Measurements from ENCODE around the gene KRT75.
"Not testable (repeated sequence)": the region's sequence is repeated elsewhere in the genome, so short reads cannot be mapped to it uniquely, and the experiment has no call there.

Gene KRT75

DNA sequence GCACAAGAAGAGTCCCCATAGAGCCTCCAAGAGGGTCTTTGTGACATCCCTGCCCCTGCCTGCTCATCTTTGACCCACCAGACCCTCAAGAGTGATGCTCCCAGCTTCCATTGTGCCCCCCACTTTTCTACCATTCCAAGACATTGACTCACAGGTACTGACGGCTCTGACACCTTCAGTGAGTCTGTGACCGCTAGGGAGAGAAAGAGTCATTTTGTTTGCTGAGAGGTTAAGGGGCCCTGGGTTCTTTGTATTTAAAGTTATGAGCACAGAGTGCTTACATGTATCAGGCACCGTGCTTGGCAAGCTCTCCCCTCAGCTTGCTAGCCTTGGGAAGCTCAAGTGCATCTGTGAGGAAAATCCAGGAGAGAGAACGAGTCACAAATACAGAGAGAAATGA is 21.0 kb downstream of the KRT75 start:
- Histone ChIP-seq H3K9me3 (replicated peaks; ENCODE audit: low read length) (no peaks in the 10 kb centered on the region), H3K27me3 (ENCODE audit: control insufficient read depth, insufficient read depth, low read length) (peaks cover 26% of the 10 kb centered on the region), H3K9ac (ENCODE audit: low read depth, low read length) (no peak overlapping the region), H3K4me1 (ENCODE audit: control insufficient read depth, insufficient read depth, low read length) (no peaks in the 10 kb centered on the region), H3K36me3 (ENCODE audit: insufficient read depth, low read length) (no peaks in the 10 kb centered on the region), H3K4me3 (ENCODE audit: low read length) (no peak overlapping the region), H3K4me2 (ENCODE audit: low read length) (no peak overlapping the region)

GRCh38 chr12:52411815-52412214 is 22.4 kb downstream of the KRT75 start:
- H3K4me3 ChIP-seq (ENCODE audit: low read length) = no peak overlapping the region

GRCh38 chr12:52410589-52411248 is 23.5 kb downstream of the KRT75 start:
- not testable (repeated sequence) for H3K4me1 ChIP-seq (ENCODE audit: control insufficient read depth, insufficient read depth, low read length); H3K9me3 ChIP-seq (replicated peaks; ENCODE audit: low read length); H3K4me3 ChIP-seq (ENCODE audit: low read length); H3K9ac ChIP-seq (ENCODE audit: low read depth, low read length); H3K36me3 ChIP-seq (ENCODE audit: insufficient read depth, low read length); H3K4me2 ChIP-seq (ENCODE audit: low read length)
- peaks cover 33% of the 10 kb centered on the region for H3K27me3 ChIP-seq (ENCODE audit: control insufficient read depth, insufficient read depth, low read length)

More at GRCh38 chr12:52411815-52412214, 22.4 kb downstream of the KRT75 start:
- Histone ChIP-seq H3K27me3 (ENCODE audit: control insufficient read depth, insufficient read depth, low read length) (peaks cover 29% of the 10 kb centered on the region), H3K4me2 (ENCODE audit: low read length) (no peak overlapping the region), H3K4me1 (ENCODE audit: control insufficient read depth, insufficient read depth, low read length) (no peaks in the 10 kb centered on the region), H3K9me3 (replicated peaks; ENCODE audit: low read length) (no peaks in the 10 kb centered on the region), H3K9ac (ENCODE audit: low read depth, low read length) (no peak overlapping the region), H3K36me3 (ENCODE audit: insufficient read depth, low read length) (no peaks in the 10 kb centered on the region)

DNA sequence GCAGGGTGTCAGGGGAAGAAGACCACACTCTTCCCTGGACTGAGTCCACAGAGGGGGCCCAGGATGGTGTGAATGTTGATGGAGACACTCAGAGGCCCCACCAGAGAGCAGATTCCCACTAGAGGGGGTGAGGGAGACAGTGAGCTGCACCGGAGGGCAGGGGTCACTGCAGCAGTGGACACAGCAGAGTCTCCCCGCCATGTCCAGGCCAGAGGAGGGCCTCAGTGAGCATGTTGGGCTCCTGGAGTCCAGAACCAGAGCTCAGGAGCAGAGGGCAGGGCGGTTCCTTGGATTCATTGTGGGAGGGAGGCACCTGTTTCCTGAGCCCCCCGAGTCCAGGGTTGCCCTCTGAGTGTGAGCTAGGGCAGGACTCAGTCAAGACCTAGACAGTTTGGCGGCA is 26.3 kb downstream of the KRT75 start:
- H3K36me3 ChIP-seq (ENCODE audit: insufficient read depth, low read length) = no peaks in the 10 kb centered on the region

GRCh38 chr12:52405922-52406385 is 28.2 kb downstream of the KRT75 start, which contains the start of gene KRT82:
Gene KRT82, minus strand, starts transcription at chr12:52406335. Its CDS starts 58 bp downstream, at chr12:52406277.
- H3K4me1 ChIP-seq (ENCODE audit: control insufficient read depth, insufficient read depth, low read length) = no peaks in the 10 kb centered on the region
- H3K9me3 ChIP-seq (replicated peaks; ENCODE audit: low read length) = no peaks in the 10 kb centered on the region
- no peak within 1 kb of the TSS for H3K4me3 ChIP-seq (ENCODE audit: low read length)
- peaks cover 54% of the 10 kb centered on the region for H3K27me3 ChIP-seq (ENCODE audit: control insufficient read depth, insufficient read depth, low read length)
- H3K4me2 ChIP-seq (ENCODE audit: low read length) = no peak within 1 kb of the TSS
- no peak within 1 kb of the TSS for H3K9ac ChIP-seq (ENCODE audit: low read depth, low read length)
- no peaks in the 10 kb centered on the region for H3K36me3 ChIP-seq (ENCODE audit: insufficient read depth, low read length)

More for the DNA sequence above, 26.3 kb downstream of the KRT75 start:
- Histone ChIP-seq H3K4me3 (ENCODE audit: low read length) (no peak overlapping the region), H3K4me2 (ENCODE audit: low read length) (no peak overlapping the region), H3K4me1 (ENCODE audit: control insufficient read depth, insufficient read depth, low read length) (no peaks in the 10 kb centered on the region), H3K9me3 (replicated peaks; ENCODE audit: low read length) (no peaks in the 10 kb centered on the region), H3K27me3 (ENCODE audit: control insufficient read depth, insufficient read depth, low read length) (peaks cover 44% of the 10 kb centered on the region), H3K9ac (ENCODE audit: low read depth, low read length) (no peak overlapping the region)

DNA sequence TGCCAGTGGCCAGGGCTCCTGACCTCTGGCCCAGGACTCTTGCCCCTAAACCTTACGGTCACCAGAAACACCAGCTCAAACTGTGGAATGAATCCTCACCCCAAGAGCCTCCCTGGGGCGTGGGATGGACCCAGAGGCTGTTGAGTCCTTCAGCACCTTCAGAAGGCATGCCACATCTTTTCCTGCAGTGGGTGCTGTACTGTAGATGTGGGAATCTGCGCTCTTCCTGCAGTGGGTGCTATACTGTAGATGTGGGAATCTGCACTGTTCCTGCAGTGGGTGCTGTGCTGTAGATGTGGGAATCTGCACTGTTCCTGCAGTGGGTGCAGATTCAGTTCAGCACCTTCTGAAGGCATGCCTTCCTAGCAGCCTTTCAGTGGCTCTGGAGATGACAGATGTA is 29.2 kb downstream of the KRT75 start:
- no peak overlapping the region for H3K4me3 ChIP-seq (ENCODE audit: low read length)
- H3K36me3 ChIP-seq (ENCODE audit: insufficient read depth, low read length) = no peaks in the 10 kb centered on the region
- H3K4me2 ChIP-seq (ENCODE audit: low read length) = no peak overlapping the region
- no peak overlapping the region for H3K9ac ChIP-seq (ENCODE audit: low read depth, low read length)
- H3K4me1 ChIP-seq (ENCODE audit: control insufficient read depth, insufficient read depth, low read length) = no peaks in the 10 kb centered on the region
- H3K9me3 ChIP-seq (replicated peaks; ENCODE audit: low read length) = no peaks in the 10 kb centered on the region
- H3K27me3 ChIP-seq (ENCODE audit: control insufficient read depth, insufficient read depth, low read length) = peaks cover 59% of the 10 kb centered on the region

- Histone ChIP-seq H3K9ac (ENCODE audit: low read depth, low read length) (no peak overlapping the region), H3K4me3 (ENCODE audit: low read length) (no peak overlapping the region), H3K4me2 (ENCODE audit: low read length) (no peak overlapping the region), H3K9me3 (replicated peaks; ENCODE audit: low read length) (no peaks in the 10 kb centered on the region), H3K27me3 (ENCODE audit: control insufficient read depth, insufficient read depth, low read length) (peaks cover 67% of the 10 kb centered on the region), H3K4me1 (ENCODE audit: control insufficient read depth, insufficient read depth, low read length) (no peaks in the 10 kb centered on the region), H3K36me3 (ENCODE audit: insufficient read depth, low read length) (no peaks in the 10 kb centered on the region)
Observed at GRCh38 chr12:52403561-52403960, 30.6 kb downstream of the KRT75 start.

- no peaks in the 10 kb centered on the region for H3K4me1 ChIP-seq (ENCODE audit: control insufficient read depth, insufficient read depth, low read length)
- H3K4me3 ChIP-seq (ENCODE audit: low read length) = no peak overlapping the region
- peaks cover 68% of the 10 kb centered on the region for H3K27me3 ChIP-seq (ENCODE audit: control insufficient read depth, insufficient read depth, low read length)
- H3K9me3 ChIP-seq (replicated peaks; ENCODE audit: low read length) = no peaks in the 10 kb centered on the region
- H3K9ac ChIP-seq (ENCODE audit: low read depth, low read length) = no peak overlapping the region
- H3K36me3 ChIP-seq (ENCODE audit: insufficient read depth, low read length) = no peaks in the 10 kb centered on the region
- H3K4me2 ChIP-seq (ENCODE audit: low read length) = no peak overlapping the region
Observed at GRCh38 chr12:52402873-52403540, 31.2 kb downstream of the KRT75 start.

- H3K9me3 ChIP-seq (replicated peaks; ENCODE audit: low read length) = no peaks in the 10 kb centered on the region
- no peak overlapping the region for H3K4me3 ChIP-seq (ENCODE audit: low read length)
- peaks cover 70% of the 10 kb centered on the region for H3K27me3 ChIP-seq (ENCODE audit: control insufficient read depth, insufficient read depth, low read length)
- H3K4me2 ChIP-seq (ENCODE audit: low read length) = no peak overlapping the region
- no peaks in the 10 kb centered on the region for H3K36me3 ChIP-seq (ENCODE audit: insufficient read depth, low read length)
- H3K9ac ChIP-seq (ENCODE audit: low read depth, low read length) = no peak overlapping the region
- no peaks in the 10 kb centered on the region for H3K4me1 ChIP-seq (ENCODE audit: control insufficient read depth, insufficient read depth, low read length)
Observed at GRCh38 chr12:52402377-52402776, 31.8 kb downstream of the KRT75 start.

- Histone ChIP-seq H3K4me3 (ENCODE audit: low read length) (no peak overlapping the region), H3K27me3 (ENCODE audit: control insufficient read depth, insufficient read depth, low read length) (peaks cover 73% of the 10 kb centered on the region), H3K36me3 (ENCODE audit: insufficient read depth, low read length) (no peaks in the 10 kb centered on the region), H3K4me2 (ENCODE audit: low read length) (no peak overlapping the region), H3K4me1 (ENCODE audit: control insufficient read depth, insufficient read depth, low read length) (no peaks in the 10 kb centered on the region), H3K9ac (ENCODE audit: low read depth, low read length) (no peak overlapping the region), H3K9me3 (replicated peaks; ENCODE audit: low read length) (no peaks in the 10 kb centered on the region)
Observed at GRCh38 chr12:52401926-52402325, 32.2 kb downstream of the KRT75 start.

GRCh38 chr12:52401526-52401925 is 32.6 kb downstream of the KRT75 start:
- no peaks in the 10 kb centered on the region for H3K36me3 ChIP-seq (ENCODE audit: insufficient read depth, low read length)
- H3K4me2 ChIP-seq (ENCODE audit: low read length) = no peak overlapping the region
- peaks cover 76% of the 10 kb centered on the region for H3K27me3 ChIP-seq (ENCODE audit: control insufficient read depth, insufficient read depth, low read length)
- H3K4me3 ChIP-seq (ENCODE audit: low read length) = no peak overlapping the region
- no peaks in the 10 kb centered on the region for H3K9me3 ChIP-seq (replicated peaks; ENCODE audit: low read length)
- H3K4me1 ChIP-seq (ENCODE audit: control insufficient read depth, insufficient read depth, low read length) = no peaks in the 10 kb centered on the region
- no peak overlapping the region for H3K9ac ChIP-seq (ENCODE audit: low read depth, low read length)

DNA sequence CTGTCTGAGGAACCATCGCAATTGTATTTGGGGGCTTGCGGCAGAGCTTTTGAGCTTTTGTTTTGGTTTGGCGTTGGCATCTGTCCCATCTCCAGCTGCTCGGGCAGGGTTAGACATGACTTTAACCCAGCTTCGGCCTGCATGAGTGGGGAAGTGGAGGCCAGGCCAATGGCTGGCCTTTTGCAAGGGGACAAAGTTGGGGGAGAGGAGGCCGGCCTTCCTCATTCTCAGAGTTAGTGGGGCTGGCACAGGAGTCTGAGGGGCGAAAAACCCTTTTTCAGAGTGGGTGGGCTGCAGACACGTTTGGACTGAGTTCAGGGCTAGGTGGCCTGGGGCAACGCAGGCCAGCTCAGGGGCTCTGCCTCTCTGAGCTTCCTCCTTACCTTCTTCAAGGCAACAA is 33.3 kb downstream of the KRT75 start:
- Histone ChIP-seq H3K36me3 (ENCODE audit: insufficient read depth, low read length) (no peaks in the 10 kb centered on the region), H3K9me3 (replicated peaks; ENCODE audit: low read length) (no peaks in the 10 kb centered on the region), H3K27me3 (ENCODE audit: control insufficient read depth, insufficient read depth, low read length) (peaks cover 80% of the 10 kb centered on the region), H3K4me1 (ENCODE audit: control insufficient read depth, insufficient read depth, low read length) (no peaks in the 10 kb centered on the region), H3K4me2 (ENCODE audit: low read length) (no peak overlapping the region), H3K4me3 (ENCODE audit: low read length) (no peak overlapping the region), H3K9ac (ENCODE audit: low read depth, low read length) (no peak overlapping the region)

All from skeletal muscle satellite cell (primary cell).